ENCODE data around the gene RASA1.

RASA1 gene

GRCh38 chr5:87361031-87361445, 93.4 kb downstream of the RASA1 start:
- no peak for DNase-seq (ENCODE audit: low spot score)

- DNase-seq (ENCODE audit: low spot score) = no peak
Observed at GRCh38 chr5:87361536-87362213, 94.0 kb downstream of the RASA1 start.

GRCh38 chr5:87367243-87367642, 99.6 kb downstream of the RASA1 start:
- no peak for DNase-seq (ENCODE audit: low spot score)

- no peak for DNase-seq (ENCODE audit: low spot score)
Observed at GRCh38 chr5:87368601-87369000, 100.9 kb downstream of the RASA1 start.

GRCh38 chr5:87369431-87369830, 101.7 kb downstream of the RASA1 start:
- DNase-seq (ENCODE audit: low spot score) = no peak

- no peak for DNase-seq (ENCODE audit: low spot score)
Observed at GRCh38 chr5:87372705-87373104, 105.0 kb downstream of the RASA1 start.

- DNase-seq (ENCODE audit: low spot score) = no peak
Observed at GRCh38 chr5:87382224-87382623, 114.5 kb downstream of the RASA1 start.

- DNase-seq (ENCODE audit: low spot score) = no peak
Observed at GRCh38 chr5:87383216-87383615, 115.5 kb downstream of the RASA1 start.

- DNase-seq (ENCODE audit: low spot score) = no peak
Observed at GRCh38 chr5:87385802-87386201, 118.1 kb downstream of the RASA1 start.

GRCh38 chr5:87388129-87388528, 120.4 kb downstream of the RASA1 start:
- no peak for DNase-seq (ENCODE audit: low spot score)

- DNase-seq (ENCODE audit: low spot score) = no peak
Observed at GRCh38 chr5:87389296-87390034, 121.8 kb downstream of the RASA1 start.

GRCh38 chr5:87390075-87390474, 122.4 kb downstream of the RASA1 start:
- no peak for DNase-seq (ENCODE audit: low spot score)

- no peak for DNase-seq (ENCODE audit: low spot score)
Observed at GRCh38 chr5:87390576-87391199, 123.0 kb downstream of the RASA1 start.

GRCh38 chr5:87392170-87392569, 124.5 kb downstream of the RASA1 start:
- no peak for DNase-seq (ENCODE audit: low spot score)

- DNase-seq (ENCODE audit: low spot score) = no peak
Observed at GRCh38 chr5:87392801-87393200, 125.1 kb downstream of the RASA1 start.

- DNase-seq (ENCODE audit: low spot score) = no peak
Observed at GRCh38 chr5:87393331-87393730, 125.6 kb downstream of the RASA1 start.

GRCh38 chr5:87394411-87395165, 126.9 kb downstream of the RASA1 start:
- DNase-seq (ENCODE audit: low spot score) = no peak

- no peak for DNase-seq (ENCODE audit: low spot score)
Observed at GRCh38 chr5:87398981-87399614, 131.4 kb downstream of the RASA1 start.

GRCh38 chr5:87399720-87400119, 132.0 kb downstream of the RASA1 start:
- DNase-seq (ENCODE audit: low spot score) = no peak

- no peak for DNase-seq (ENCODE audit: low spot score)
Observed at GRCh38 chr5:87400305-87400899, 132.7 kb downstream of the RASA1 start.

- no peak for DNase-seq (ENCODE audit: low spot score)
Observed at GRCh38 chr5:87401626-87402025, 133.9 kb downstream of the RASA1 start.

GRCh38 chr5:87403409-87403808, 135.7 kb downstream of the RASA1 start:
- DNase-seq (ENCODE audit: low spot score) = no peak

Data from putamen (tissue), 1 donor.